Testis (tissue), 3 donors: Measurements from ENCODE around the gene CPNE4. TPM values are rescaled to one million over a fixed set of nuclear protein-coding genes. Genes with fewer than 3 reads are reported as not detected.

ENCODE experiments used
- DNase-seq: peaks from one replicate; pipeline ENCODE4 v3.0.0-alpha.2; 2019
- H3K27ac ChIP-seq, 2 donors: fragments of 200-600 bp; sonication (generic); one replicate each; pipeline ENCODE4 v1.5.1; 2019
- H3K27me3 ChIP-seq: fragments of 200-600 bp; sonication (generic); one replicate; pipeline ENCODE4 v1.5.1; 2019
- H3K36me3 ChIP-seq: fragments of 200-600 bp; sonication (generic); one replicate; pipeline ENCODE4 v1.5.1; 2017; ENCODE audit warnings: low read depth; ENCODE audit errors: missing control alignments
- H3K4me1 ChIP-seq: fragments of 200-600 bp; sonication (generic); one replicate; pipeline ENCODE4 v1.5.1; 2019
- H3K4me3 ChIP-seq, 2 donors: fragments of 200-600 bp; sonication (generic); one replicate each; pipeline ENCODE4 v1.5.1; 2017 to 2019
- H3K9me3 ChIP-seq: fragments of 200-600 bp; sonication (generic); one replicate; pipeline ENCODE4 v1.5.1; 2017
- POLR2A ChIP-seq: fragments of 450-650 bp; IDR thresholded peaks from one replicate; pipeline ENCODE4 v1.6.1; 2017; ENCODE audit warnings: antibody characterized with exemption, mild to moderate bottlenecking, moderate library complexity
- WGBS, 2 donors: methylation state at CpG; one replicate each; pipeline ENCODE4 v1.1.5; 2018; 5-methylcytosine and 5-hydroxymethylcytosine counted together
- intact Hi-C: fragments of 100-400 bp; cut with DNase I; formaldehyde crosslinking; loops from one replicate; pipeline ENCODE4 v1.15.1; 2023; ENCODE audit warnings: low total_unique reads
- polyA plus RNA-seq: library from polyadenylated mRNA; stranded (reverse); fragments of 350-450 nt; fragmentation: Illumina TruSeq; extraction: RNeasy Lipid Tissue Mini Kit (QIAGEN cat#74804); gene quantifications from one replicate; pipeline ENCODE4 v1.2.3, GENCODE V29; 2014; ENCODE audit warnings: low read depth, low replicate concordance; ENCODE audit not compliant: insufficient read depth
- total RNA-seq, 2 donors: library from RNA; depleted of rRNA; stranded (reverse); fragments of >200 nt; gene quantifications; one replicate each; pipeline ENCODE4 v1.2.3, GENCODE V29; 2016
- TF ChIP-seq, protein P1 (sequence below), 3 experiments: fragments of 450-650 bp in 2 of 3; fragments of 200-600 bp in 1 of 3; sonication (generic) in 1 of 3; IDR thresholded peaks; one replicate each; pipeline ENCODE4 v1.5.1; 2016 to 2019; ENCODE audit warnings: antibody characterized with exemption in 3 of 3, mild to moderate bottlenecking in 2 of 3, moderate library complexity in 1 of 3

CPNE4 gene
- total and polyA plus RNA-seq, 3 donors from 2014 or later, result 2.4 to 8.4 (median 4.5) TPM

DNA sequence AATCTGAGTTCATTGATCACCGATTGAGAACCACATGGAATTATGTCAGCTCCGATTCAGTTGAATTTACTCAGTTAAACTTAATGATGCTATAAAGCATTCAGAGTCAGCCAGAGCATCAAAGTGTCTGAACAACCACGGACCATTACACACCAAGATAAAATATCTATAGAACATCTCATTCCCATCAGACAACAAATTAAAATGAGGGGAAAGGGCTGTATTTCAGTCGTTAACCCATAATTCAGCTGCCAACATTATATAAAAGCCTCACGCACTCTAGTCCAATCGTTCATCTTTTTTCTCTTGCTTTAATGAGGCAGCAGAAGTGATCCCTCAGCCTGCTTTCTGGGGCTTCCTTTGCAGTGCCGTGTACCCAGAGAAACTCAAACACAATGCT is 11.9 kb downstream of the CPNE4 start:
- Histone ChIP-seq H3K4me3 (no peak overlapping the region), H3K27me3 (no peaks in the 10 kb centered on the region), H3K4me1 (no peaks in the 10 kb centered on the region), H3K27ac (no peak overlapping the region), H3K36me3 (no peaks in the 10 kb centered on the region), H3K9me3 (no peaks in the 10 kb centered on the region)
- 34 to 55% methylated on average over 7 of the region's 7 CpGs for WGBS, 2 donors
- DNase-seq, result no peak
- TF ChIP-seq POLR2A, result no peak
- TF ChIP-seq, protein P1, sequence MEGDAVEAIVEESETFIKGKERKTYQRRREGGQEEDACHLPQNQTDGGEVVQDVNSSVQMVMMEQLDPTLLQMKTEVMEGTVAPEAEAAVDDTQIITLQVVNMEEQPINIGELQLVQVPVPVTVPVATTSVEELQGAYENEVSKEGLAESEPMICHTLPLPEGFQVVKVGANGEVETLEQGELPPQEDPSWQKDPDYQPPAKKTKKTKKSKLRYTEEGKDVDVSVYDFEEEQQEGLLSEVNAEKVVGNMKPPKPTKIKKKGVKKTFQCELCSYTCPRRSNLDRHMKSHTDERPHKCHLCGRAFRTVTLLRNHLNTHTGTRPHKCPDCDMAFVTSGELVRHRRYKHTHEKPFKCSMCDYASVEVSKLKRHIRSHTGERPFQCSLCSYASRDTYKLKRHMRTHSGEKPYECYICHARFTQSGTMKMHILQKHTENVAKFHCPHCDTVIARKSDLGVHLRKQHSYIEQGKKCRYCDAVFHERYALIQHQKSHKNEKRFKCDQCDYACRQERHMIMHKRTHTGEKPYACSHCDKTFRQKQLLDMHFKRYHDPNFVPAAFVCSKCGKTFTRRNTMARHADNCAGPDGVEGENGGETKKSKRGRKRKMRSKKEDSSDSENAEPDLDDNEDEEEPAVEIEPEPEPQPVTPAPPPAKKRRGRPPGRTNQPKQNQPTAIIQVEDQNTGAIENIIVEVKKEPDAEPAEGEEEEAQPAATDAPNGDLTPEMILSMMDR (IDR thresholded peaks at IDR 0.05), result no peak
- intact Hi-C loops, result no loop called here

DNA sequence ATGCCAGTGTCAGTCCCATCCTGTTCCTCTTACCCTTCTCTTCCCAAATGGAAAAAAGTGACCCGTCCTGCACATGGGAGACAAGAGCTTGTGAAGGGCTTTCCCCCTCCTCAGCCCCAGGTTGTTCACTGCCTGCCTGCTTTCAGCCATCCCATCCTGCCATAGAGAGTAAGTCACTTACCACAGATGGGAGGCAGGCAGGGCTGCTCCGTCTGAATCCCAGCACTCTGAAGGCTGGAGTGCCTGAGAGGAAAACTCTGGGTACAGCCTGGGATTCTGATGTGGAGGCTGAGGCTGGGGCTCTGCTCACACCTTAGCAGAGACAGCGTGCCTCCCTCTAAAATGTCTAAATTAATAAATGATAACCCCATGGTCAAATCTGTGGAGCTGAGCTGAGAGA is 14.8 kb downstream of the CPNE4 start:
- Histone ChIP-seq H3K4me1 (no peaks in the 10 kb centered on the region), H3K4me3 (no peak overlapping the region), H3K27me3 (no peaks in the 10 kb centered on the region), H3K36me3 (no peaks in the 10 kb centered on the region), H3K9me3 (no peaks in the 10 kb centered on the region), H3K27ac (no peak overlapping the region)
- TF ChIP-seq, protein P1 (IDR thresholded peaks at IDR 0.05), result no peak
- no peak for TF ChIP-seq POLR2A
- 33 to 38% methylated on average over 3 of the region's 3 CpGs for WGBS, 2 donors
- intact Hi-C loops, result no loop called here
- no peak for DNase-seq

DNA sequence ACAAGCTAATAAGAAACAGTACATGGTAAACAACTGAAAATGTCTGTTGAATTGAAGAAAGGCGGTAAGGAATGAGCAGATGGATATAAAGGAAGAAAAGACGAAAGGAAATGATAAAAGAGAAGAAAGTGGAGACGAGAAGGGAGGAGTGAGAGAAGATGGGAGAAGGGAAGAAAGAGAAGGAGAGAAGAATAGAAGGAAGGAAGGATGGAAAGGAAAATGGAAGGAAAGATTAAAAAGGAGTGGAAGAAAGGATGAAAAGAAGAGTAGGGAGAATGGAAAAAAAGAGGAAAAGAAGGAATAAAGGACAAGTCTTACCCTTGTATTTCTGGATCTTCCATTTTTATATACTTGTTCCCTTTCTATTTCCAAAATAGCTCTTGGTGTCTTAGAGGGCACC is 17.7 kb downstream of the CPNE4 start:
- Histone ChIP-seq H3K4me1 (no peaks in the 10 kb centered on the region), H3K9me3 (no peaks in the 10 kb centered on the region), H3K36me3 (no peaks in the 10 kb centered on the region), H3K4me3 (no peak overlapping the region), H3K27ac (no peak overlapping the region), H3K27me3 (no peaks in the 10 kb centered on the region)
- WGBS, 2 donors, result 88 to 97% methylated on average over 3 of the region's 3 CpGs
- no peak for TF ChIP-seq POLR2A
- TF ChIP-seq, protein P1 (IDR thresholded peaks at IDR 0.05), result no peak
- DNase-seq, result no peak
- intact Hi-C loops, result no loop called here

DNA sequence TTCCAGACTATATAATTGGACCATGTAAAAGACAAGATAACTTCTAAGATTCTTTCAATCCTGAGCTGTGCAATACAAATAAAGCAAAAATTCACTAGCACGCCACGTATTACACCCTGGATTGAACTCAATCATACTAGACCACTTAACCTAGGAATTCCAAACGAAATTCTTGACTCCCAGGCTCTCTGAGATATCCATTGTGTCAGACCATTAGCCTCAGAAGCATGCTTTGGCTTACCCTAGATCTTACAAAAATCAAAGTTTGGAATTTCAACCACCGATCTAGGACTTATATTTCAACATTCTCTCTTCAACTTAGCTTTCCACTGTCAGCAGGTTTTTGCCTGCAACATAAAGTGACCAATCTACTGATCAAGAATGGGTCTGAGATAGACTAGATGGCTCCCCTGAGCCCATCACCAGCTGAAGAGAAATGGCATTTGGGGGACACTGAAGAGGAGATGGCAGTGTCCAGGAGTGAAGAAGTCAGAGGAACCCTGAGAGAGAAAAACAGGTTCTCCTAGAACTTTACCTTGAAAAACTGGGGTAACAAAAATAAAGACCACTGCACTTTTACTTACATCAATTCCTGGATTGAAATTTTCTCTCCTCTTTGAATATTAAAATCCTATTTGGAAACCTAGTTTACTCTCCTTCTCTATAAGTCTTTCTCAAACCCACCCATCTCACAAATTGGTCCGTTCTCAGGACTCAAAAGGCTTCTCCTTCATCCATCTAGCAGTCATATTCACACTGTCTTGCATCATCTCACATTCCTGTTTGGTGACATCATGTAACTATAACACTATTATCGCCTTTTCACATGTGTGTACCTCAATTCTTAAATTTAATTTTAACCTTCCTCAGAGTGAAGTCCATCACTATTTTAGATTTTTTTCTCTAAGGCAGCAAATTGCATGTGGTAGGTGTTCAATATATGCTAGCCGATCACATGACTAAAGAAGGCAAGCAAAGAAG is 18.5 kb downstream of the CPNE4 start:
- Histone ChIP-seq H3K4me1 (no peaks in the 10 kb centered on the region), H3K36me3 (no peaks in the 10 kb centered on the region)
- DNase-seq, result no peak

More for the DNA sequence above, 18.5 kb downstream of the CPNE4 start:
- Histone ChIP-seq H3K27me3 (no peaks in the 10 kb centered on the region), H3K4me3 (no peak overlapping the region), H3K9me3 (no peaks in the 10 kb centered on the region), H3K27ac (no peak overlapping the region)
- intact Hi-C loops, result no loop called here
- TF ChIP-seq POLR2A, result no peak
- TF ChIP-seq, protein P1 (IDR thresholded peaks at IDR 0.05), result no peak
- 75 to 77% methylated on average over 7 of the region's 7 CpGs for WGBS, 2 donors
